CD14-positive monocyte (primary cell): ENCODE measurements around the gene SGCA. TPM values are rescaled to one million over a fixed set of nuclear protein-coding genes. Genes with fewer than 3 reads are reported as not detected.

Experiments used
- DNase-seq, 3 donors: peaks; one replicate each; pipeline ENCODE4 v3.0.0-alpha.2; 2011 to 2022
- H2AFZ ChIP-seq: 2 replicates; pipeline ENCODE4 v1.6.0; 2012; ENCODE audit warnings: mild to moderate bottlenecking, low read depth, low read length, inconsistent platforms; ENCODE audit not compliant: insufficient read depth, poor library complexity, severe bottlenecking
- H3K27ac ChIP-seq, 2 donors: 1 replicate in 1 of 2; 2 replicates in 1 of 2; pipeline ENCODE4 v1.5.1; 2012 to 2013; ENCODE audit warnings: low read length in 2 of 2, control low read depth in 1 of 2, inconsistent platforms in 1 of 2, low read depth in 1 of 2, mild to moderate bottlenecking in 1 of 2
- H3K27me3 ChIP-seq, 2 donors: one replicate each; pipeline versions ENCODE4 v1.6.0 to v1.6.1; 2011 to 2013; ENCODE audit warnings: low read length in 2 of 2; ENCODE audit not compliant: control insufficient read depth in 2 of 2, insufficient read depth in 2 of 2
- H3K36me3 ChIP-seq, 2 donors: replicated peaks in 1 of 2; 1 replicate in 1 of 2; 2 replicates in 1 of 2; pipeline versions ENCODE4 v1.5.1 to v1.6.1; 2012 to 2013; ENCODE audit warnings: low read length in 2 of 2, control low read depth in 1 of 2, inconsistent platforms in 1 of 2, mild to moderate bottlenecking in 1 of 2; ENCODE audit not compliant: insufficient read depth in 2 of 2, control insufficient read depth in 1 of 2
- H3K4me1 ChIP-seq, 2 donors: 1 replicate in 1 of 2; 2 replicates in 1 of 2; pipeline versions ENCODE4 v1.5.1 to v1.6.1; 2012 to 2013; ENCODE audit warnings: low read length in 2 of 2, control low read depth in 1 of 2, inconsistent platforms in 1 of 2, mild to moderate bottlenecking in 1 of 2, moderate library complexity in 1 of 2; ENCODE audit not compliant: insufficient read depth in 2 of 2, control insufficient read depth in 1 of 2
- H3K4me2 ChIP-seq: replicated peaks from 2 replicates; pipeline ENCODE3; 2012; ENCODE audit warnings: low read length, moderate library complexity, mild to moderate bottlenecking; ENCODE audit not compliant: poor library complexity, severe bottlenecking; ENCODE audit errors: extremely low read depth
- H3K4me3 ChIP-seq, 3 experiments: fragments of 200-600 bp in 1 of 3; sonication (generic) in 1 of 3; replicated peaks in 1 of 3; 1 replicate in 2 of 3; 2 replicates in 1 of 3; pipeline ENCODE4 v1.5.1; 2011 to 2013; ENCODE audit warnings: low read length in 3 of 3, mild to moderate bottlenecking in 3 of 3, control low read depth in 2 of 3, low read depth in 2 of 3, inconsistent platforms in 1 of 3, moderate library complexity in 1 of 3
- H3K79me2 ChIP-seq: 2 replicates; pipeline ENCODE4 v1.6.0; 2012; ENCODE audit warnings: mild to moderate bottlenecking, control low read depth, inconsistent platforms, low read length, moderate library complexity; ENCODE audit not compliant: insufficient read depth
- H3K9ac ChIP-seq: 2 replicates; pipeline ENCODE4 v1.6.0; 2017; ENCODE audit warnings: low read length, mild to moderate bottlenecking; ENCODE audit not compliant: insufficient read depth, poor library complexity, severe bottlenecking
- H3K9me3 ChIP-seq, 2 donors: replicated peaks in 1 of 2; 1 replicate in 1 of 2; 2 replicates in 1 of 2; pipeline versions ENCODE4 v1.5.1 to v1.6.1; 2012 to 2013; ENCODE audit warnings: low read length in 2 of 2, control low read depth in 1 of 2; ENCODE audit not compliant: control insufficient read depth in 1 of 2, insufficient read depth in 1 of 2
- H4K20me1 ChIP-seq: 2 replicates; pipeline ENCODE4 v1.6.0; 2012; ENCODE audit warnings: mild to moderate bottlenecking, low read length, control low read depth, moderate library complexity; ENCODE audit not compliant: insufficient read depth
- H3K27ac Mint-ChIP-seq, 7 donors: one replicate each; pipeline ENCODE4 v1.8.0; 2020; ENCODE audit warnings: mild to moderate bottlenecking in 7 of 7, mixed read lengths in 7 of 7, moderate library complexity in 6 of 7, inconsistent platforms in 2 of 7
- H3K27me3 Mint-ChIP-seq, 3 donors: one replicate each; pipeline ENCODE4 v1.8.0; 2021 to 2022; ENCODE audit warnings: low read depth in 3 of 3, mild to moderate bottlenecking in 3 of 3, mixed read lengths in 3 of 3, moderate library complexity in 3 of 3, inconsistent platforms in 1 of 3
- H3K36me3 Mint-ChIP-seq, 2 donors: one replicate each; pipeline ENCODE4 v1.8.0; 2020; ENCODE audit warnings: mixed read lengths in 2 of 2, inconsistent platforms in 1 of 2, mild to moderate bottlenecking in 1 of 2
- H3K4me1 Mint-ChIP-seq: one replicate; pipeline ENCODE4 v1.8.0; 2020; ENCODE audit warnings: mild to moderate bottlenecking, mixed read lengths
- H3K4me3 Mint-ChIP-seq, 2 donors: one replicate each; pipeline ENCODE4 v1.8.0; 2020; ENCODE audit warnings: mild to moderate bottlenecking in 2 of 2, mixed read lengths in 2 of 2, moderate library complexity in 1 of 2
- H3K9me3 Mint-ChIP-seq, 7 donors: one replicate each; pipeline ENCODE4 v1.8.0; 2020 to 2022; ENCODE audit warnings: mixed read lengths in 7 of 7, mild to moderate bottlenecking in 6 of 7, moderate library complexity in 6 of 7, inconsistent platforms in 2 of 7
- WGBS: methylation state at CpG from one replicate; pipeline ENCODE4 v1.1.5; 2013; ENCODE audit warnings: missing lambda C conversion rate; ENCODE audit not compliant: insufficient coverage; 5-methylcytosine and 5-hydroxymethylcytosine counted together
- intact Hi-C, 2 donors: fragments of 100-400 bp; cut with micrococcal nuclease; formaldehyde crosslinking; loops; one replicate each; pipeline versions ENCODE4 v1.15.0 to v1.15.1; 2023
- polyA minus RNA-seq: library from RNA; depleted of rRNA, polyadenylated mRNA; stranded (reverse); fragments of >200 nt; gene quantifications from 2 replicates; pipeline ENCODE4 v1.2.3, GENCODE V29; 2012
- polyA plus RNA-seq, 3 donors: library from polyadenylated mRNA; depleted of rRNA in 1 of 3; unstranded in 2 of 3; stranded (reverse) in 1 of 3; fragments of 300-500 nt in 2 of 3; fragments of >200 nt in 1 of 3; fragmentation: Illumina TruSeq in 2 of 3; gene quantifications; 1 replicate in 2 of 3; 2 replicates in 1 of 3; pipeline ENCODE4 v1.2.3, GENCODE V29; 2012 to 2021
- total RNA-seq, 12 experiments: library from RNA in 1 of 12; stranded (reverse) in 1 of 12; fragments of 120-200 nt in 1 of 12; gene quantifications; one replicate each; pipeline ENCODE4 v1.2.4 and lab custom pipeline; 2013 to 2026; ENCODE audit warnings: mixed read lengths in 6 of 12, inconsistent platforms in 1 of 12
- TF ChIP-seq, protein P1 (sequence below): fragments of 200-600 bp; IDR thresholded peaks from one replicate; pipeline ENCODE4 v1.8.0; 2022; ENCODE audit warnings: antibody characterized with exemption, mild to moderate bottlenecking

SGCA gene
- total RNA-seq (2013): 0.17 TPM
- polyA plus RNA-seq: under 1 TPM; 0.27 to 0.89 (median 0.53) TPM
- polyA minus RNA-seq: 0.32 and 2.1 TPM in 2 replicates
- 0 to 0.69 (median 0.18) reads per million in 11 experiments for total RNA-seq (lab: John Stamatoyannopoulos, UW)

DNA sequence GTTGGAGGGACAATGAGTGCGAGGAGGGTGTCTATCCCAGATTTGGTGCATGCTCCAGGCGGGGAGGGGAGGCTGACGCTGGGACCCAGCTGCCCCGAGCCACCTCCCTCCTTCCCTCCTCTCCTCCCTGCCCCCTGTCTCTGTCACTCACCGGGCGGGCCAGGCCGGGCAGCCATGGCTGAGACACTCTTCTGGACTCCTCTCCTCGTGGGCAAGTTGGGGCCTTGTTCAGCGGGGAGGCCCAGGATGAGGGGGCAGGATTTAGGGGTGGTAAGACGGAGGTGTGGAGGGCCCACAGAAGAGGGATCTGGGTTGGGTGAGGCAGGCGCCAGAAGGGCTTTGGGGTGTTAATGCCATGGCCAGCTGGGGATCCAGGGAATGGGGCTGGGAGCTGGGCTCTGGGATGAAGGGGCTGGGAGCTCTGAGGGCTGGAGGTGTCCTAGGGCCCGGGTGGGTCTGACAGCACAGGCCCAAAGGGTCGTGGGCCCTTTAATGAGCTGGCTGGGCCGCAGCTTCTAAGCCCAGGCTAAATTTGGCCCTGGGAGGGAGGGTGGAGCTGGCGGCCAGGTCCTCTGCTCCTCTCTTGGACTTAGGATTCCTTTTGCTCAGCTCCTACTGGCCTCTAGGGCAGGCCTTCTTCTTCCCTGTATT lies at the start of gene SGCA:
SGCA (plus strand) TSS at position 139 of the 651 bp plus-strand sequence; CDS start at position 175, 36 bp downstream.
- Histone ChIP-seq H3K4me3 (no peak within 1 kb of the TSS), H3K79me2 (no peaks in the 10 kb centered on the region), H4K20me1 (peaks cover 4% of the 10 kb centered on the region), H3K4me2 (no peak within 1 kb of the TSS), H3K36me3 (no peaks in the 10 kb centered on the region), H3K9me3 (no peaks in the 10 kb centered on the region), H3K27me3 (peaks cover under 1 to 5% of the 10 kb centered on the region in 2 donors), H3K9ac (no peak within 1 kb of the TSS), H3K4me1 (peaks cover 17 to 24% of the 10 kb centered on the region in 2 donors), H2AFZ (no peak within 1 kb of the TSS), H3K27ac (no peak within 1 kb of the TSS)
- Mint-ChIP-seq H3K4me1 (peaks cover 30% of the 10 kb centered on the region), H3K27ac (peak within 1 kb of the TSS in 2 of 7 donors; percentile 26 to 58), H3K4me3 (no peak within 1 kb of the TSS), H3K27me3 (peaks cover 7 to 30% (median 11%) of the 10 kb centered on the region in 3 donors), H3K9me3 (peaks cover 0 to 4% (median 0%) of the 10 kb centered on the region in 7 donors), H3K36me3 (no peaks in the 10 kb centered on the region)
- intact Hi-C loops: no loop called here
- TF ChIP-seq, protein P1, sequence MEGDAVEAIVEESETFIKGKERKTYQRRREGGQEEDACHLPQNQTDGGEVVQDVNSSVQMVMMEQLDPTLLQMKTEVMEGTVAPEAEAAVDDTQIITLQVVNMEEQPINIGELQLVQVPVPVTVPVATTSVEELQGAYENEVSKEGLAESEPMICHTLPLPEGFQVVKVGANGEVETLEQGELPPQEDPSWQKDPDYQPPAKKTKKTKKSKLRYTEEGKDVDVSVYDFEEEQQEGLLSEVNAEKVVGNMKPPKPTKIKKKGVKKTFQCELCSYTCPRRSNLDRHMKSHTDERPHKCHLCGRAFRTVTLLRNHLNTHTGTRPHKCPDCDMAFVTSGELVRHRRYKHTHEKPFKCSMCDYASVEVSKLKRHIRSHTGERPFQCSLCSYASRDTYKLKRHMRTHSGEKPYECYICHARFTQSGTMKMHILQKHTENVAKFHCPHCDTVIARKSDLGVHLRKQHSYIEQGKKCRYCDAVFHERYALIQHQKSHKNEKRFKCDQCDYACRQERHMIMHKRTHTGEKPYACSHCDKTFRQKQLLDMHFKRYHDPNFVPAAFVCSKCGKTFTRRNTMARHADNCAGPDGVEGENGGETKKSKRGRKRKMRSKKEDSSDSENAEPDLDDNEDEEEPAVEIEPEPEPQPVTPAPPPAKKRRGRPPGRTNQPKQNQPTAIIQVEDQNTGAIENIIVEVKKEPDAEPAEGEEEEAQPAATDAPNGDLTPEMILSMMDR: no peak
- WGBS: 68% methylated on average over 9 of the region's 15 CpGs
- DNase-seq: no peak

DNA sequence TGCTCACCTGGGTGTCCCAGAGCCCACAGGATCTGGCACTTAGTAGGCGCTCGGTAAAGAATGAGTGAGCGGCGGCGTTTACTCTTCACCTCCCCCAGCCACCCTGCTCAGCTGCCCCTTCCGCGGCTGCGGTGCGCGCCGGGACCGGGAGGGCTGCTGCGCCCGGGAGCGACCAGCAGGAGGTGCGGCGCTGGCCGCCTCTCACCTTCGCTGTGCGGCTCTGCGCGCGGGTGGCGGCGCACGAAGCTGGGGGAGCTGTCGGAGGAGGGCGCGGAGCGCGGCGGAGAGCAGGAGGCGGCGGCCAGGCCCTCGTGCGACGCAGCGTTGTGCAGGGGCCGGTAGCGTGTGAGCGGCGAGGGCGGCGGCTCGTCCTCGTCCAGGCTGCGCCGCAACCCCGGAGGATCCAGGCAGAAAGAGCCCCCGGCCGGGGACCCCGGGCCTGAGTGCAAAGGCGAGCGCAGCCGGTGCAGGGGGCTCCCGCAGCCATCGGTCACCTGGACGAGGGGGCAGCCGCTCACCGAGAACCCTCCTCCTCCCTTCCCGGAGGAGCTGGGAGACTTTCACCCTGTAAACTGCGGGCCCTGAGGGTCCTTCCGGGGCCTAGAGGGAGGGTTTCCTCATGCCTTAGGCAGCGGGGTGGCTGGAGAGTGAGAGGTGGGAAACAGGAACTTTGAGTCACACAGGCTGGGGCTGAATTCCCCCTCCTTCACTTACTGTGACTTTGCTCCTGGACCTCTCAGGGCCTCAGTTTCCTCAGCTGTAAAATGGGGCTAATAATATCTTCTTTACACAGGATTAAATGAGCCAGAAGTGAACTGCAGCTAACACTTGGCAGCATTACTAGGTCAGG lies 48.4 kb upstream of the SGCA start:
- Histone ChIP-seq H2AFZ (no peak overlapping the region), H3K9me3 (no peaks in the 10 kb centered on the region), H3K4me3 (peak overlapping the region in 1 of 3 experiments; percentile 32), H3K27ac (no peak overlapping the region), H3K27me3 (peaks cover 38 to 56% of the 10 kb centered on the region in 2 donors), H3K4me2 (peak overlapping the region; percentile 43), H3K36me3 (no peaks in the 10 kb centered on the region), H3K9ac (peak overlapping the region; percentile 7), H3K79me2 (no peaks in the 10 kb centered on the region), H3K4me1 (peaks cover 4 to 9% of the 10 kb centered on the region in 2 donors), H4K20me1 (no peaks in the 10 kb centered on the region)
- TF ChIP-seq, protein P1: peak; percentile 56
- Mint-ChIP-seq H3K9me3 (peaks cover 0 to 12% (median 5%) of the 10 kb centered on the region in 7 donors), H3K4me1 (peaks cover 8% of the 10 kb centered on the region), H3K27ac (no peak overlapping the region), H3K27me3 (peaks cover 66 to 81% (median 80%) of the 10 kb centered on the region in 3 donors), H3K36me3 (peaks cover 2 to 3% of the 10 kb centered on the region in 2 donors), H3K4me3 (peak overlapping the region in 1 of 2 donors; percentile 87)
- WGBS: 0% methylated on average over 57 of the region's 64 CpGs
- peak; percentile 29 to 72 (median 33) for DNase-seq
- intact Hi-C loops: no loop called here
